ENCODE data around the gene AKAP3.

Gene AKAP3

GRCh38 chr12:4610481-4610880, 38.4 kb downstream of the AKAP3 start:
- Histone ChIP-seq H2AFZ (ENCODE audit: low read depth, low read length, severe bottlenecking) (no peak overlapping the region), H3K79me2 (ENCODE audit: insufficient read depth, low read length) (peaks cover 5% of the 10 kb centered on the region), H3K36me3 (ENCODE audit: low read length) (no peaks in the 10 kb centered on the region), H3K27me3 (ENCODE audit: low read length) (no peaks in the 10 kb centered on the region), H3K27ac (ENCODE audit: low read depth, low read length) (no peak overlapping the region), H4K20me1 (ENCODE audit: low read depth, low read length) (no peaks in the 10 kb centered on the region), H3K9ac (ENCODE audit: low read length) (no peak overlapping the region), H3K4me3 (ENCODE audit: insufficient read depth, low read length, poor library complexity, severe bottlenecking) (no peak overlapping the region), H3K4me2 (ENCODE audit: low read depth, low read length, poor library complexity, severe bottlenecking) (no peak overlapping the region), H3K9me3 (ENCODE audit: insufficient read depth, low read length) (no peaks in the 10 kb centered on the region), H3K9me2 (replicated peaks; ENCODE audit: insufficient read depth, low read length) (no peaks in the 10 kb centered on the region), H3F3A (ENCODE audit: insufficient read depth) (no peaks in the 10 kb centered on the region)
- TF ChIP-seq EZH2phosphoT487 (conservative IDR thresholded peaks at IDR 0.05; ENCODE audit: low read length) (no peak), CTCF (IDR thresholded peaks at IDR 0.05; ENCODE audit: insufficient read depth, low read length, poor library complexity, severe bottlenecking) (no peak)

GRCh38 chr12:4609071-4609470, 39.8 kb downstream of the AKAP3 start:
- no peaks in the 10 kb centered on the region for H3K27me3 ChIP-seq (ENCODE audit: low read length)
- no peaks in the 10 kb centered on the region for H3K36me3 ChIP-seq (ENCODE audit: low read length)
- peaks cover 11% of the 10 kb centered on the region for H3K79me2 ChIP-seq (ENCODE audit: insufficient read depth, low read length)
- H3K4me2 ChIP-seq (ENCODE audit: low read depth, low read length, poor library complexity, severe bottlenecking) = no peak overlapping the region
- no peak overlapping the region for H3K27ac ChIP-seq (ENCODE audit: low read depth, low read length)
- H2AFZ ChIP-seq (ENCODE audit: low read depth, low read length, severe bottlenecking) = no peak overlapping the region
- H3K9me2 ChIP-seq (replicated peaks; ENCODE audit: insufficient read depth, low read length) = no peaks in the 10 kb centered on the region
- no peak overlapping the region for H3K9ac ChIP-seq (ENCODE audit: low read length)
- no peaks in the 10 kb centered on the region for H4K20me1 ChIP-seq (ENCODE audit: low read depth, low read length)
- H3F3A ChIP-seq (ENCODE audit: insufficient read depth) = no peaks in the 10 kb centered on the region
- no peak overlapping the region for H3K4me3 ChIP-seq (ENCODE audit: insufficient read depth, low read length, poor library complexity, severe bottlenecking)
- TF ChIP-seq CTCF (IDR thresholded peaks at IDR 0.05; ENCODE audit: insufficient read depth, low read length, poor library complexity, severe bottlenecking) (no peak), EZH2phosphoT487 (conservative IDR thresholded peaks at IDR 0.05; ENCODE audit: low read length) (no peak)
- no peaks in the 10 kb centered on the region for H3K9me3 ChIP-seq (ENCODE audit: insufficient read depth, low read length)

- no peaks in the 10 kb centered on the region for H3K27me3 ChIP-seq (ENCODE audit: low read length)
- H3K9me3 ChIP-seq (ENCODE audit: insufficient read depth, low read length) = no peaks in the 10 kb centered on the region
- no peak overlapping the region for H3K4me3 ChIP-seq (ENCODE audit: insufficient read depth, low read length, poor library complexity, severe bottlenecking)
- H3K36me3 ChIP-seq (ENCODE audit: low read length) = no peaks in the 10 kb centered on the region
- TF ChIP-seq CTCF (IDR thresholded peaks at IDR 0.05; ENCODE audit: insufficient read depth, low read length, poor library complexity, severe bottlenecking) (no peak), EZH2phosphoT487 (conservative IDR thresholded peaks at IDR 0.05; ENCODE audit: low read length) (no peak)
- H2AFZ ChIP-seq (ENCODE audit: low read depth, low read length, severe bottlenecking) = no peak overlapping the region
- H3K79me2 ChIP-seq (ENCODE audit: insufficient read depth, low read length) = peaks cover 11% of the 10 kb centered on the region
- no peak overlapping the region for H3K27ac ChIP-seq (ENCODE audit: low read depth, low read length)
- H4K20me1 ChIP-seq (ENCODE audit: low read depth, low read length) = no peaks in the 10 kb centered on the region
- H3K9ac ChIP-seq (ENCODE audit: low read length) = no peak overlapping the region
- no peak overlapping the region for H3K4me2 ChIP-seq (ENCODE audit: low read depth, low read length, poor library complexity, severe bottlenecking)
- H3K9me2 ChIP-seq (replicated peaks; ENCODE audit: insufficient read depth, low read length) = no peaks in the 10 kb centered on the region
- no peaks in the 10 kb centered on the region for H3F3A ChIP-seq (ENCODE audit: insufficient read depth)
Measured at GRCh38 chr12:4607056-4607455, 41.8 kb downstream of the AKAP3 start.
